WI38 (cell line): ENCODE data around the gene KRT40.

ENCODE experiments used
- H3K4me3 ChIP-seq: 2 replicates; pipeline ENCODE4 v1.5.1; 2011; ENCODE audit warnings: low read depth, mild to moderate bottlenecking, control low read depth, low read length
- TF ChIP-seq, protein P1 (sequence below): IDR thresholded peaks from 2 replicates; pipeline ENCODE4 v1.5.1; 2012; ENCODE audit warnings: low read depth, mild to moderate bottlenecking, control low read depth, low read length

KRT40 gene

DNA sequence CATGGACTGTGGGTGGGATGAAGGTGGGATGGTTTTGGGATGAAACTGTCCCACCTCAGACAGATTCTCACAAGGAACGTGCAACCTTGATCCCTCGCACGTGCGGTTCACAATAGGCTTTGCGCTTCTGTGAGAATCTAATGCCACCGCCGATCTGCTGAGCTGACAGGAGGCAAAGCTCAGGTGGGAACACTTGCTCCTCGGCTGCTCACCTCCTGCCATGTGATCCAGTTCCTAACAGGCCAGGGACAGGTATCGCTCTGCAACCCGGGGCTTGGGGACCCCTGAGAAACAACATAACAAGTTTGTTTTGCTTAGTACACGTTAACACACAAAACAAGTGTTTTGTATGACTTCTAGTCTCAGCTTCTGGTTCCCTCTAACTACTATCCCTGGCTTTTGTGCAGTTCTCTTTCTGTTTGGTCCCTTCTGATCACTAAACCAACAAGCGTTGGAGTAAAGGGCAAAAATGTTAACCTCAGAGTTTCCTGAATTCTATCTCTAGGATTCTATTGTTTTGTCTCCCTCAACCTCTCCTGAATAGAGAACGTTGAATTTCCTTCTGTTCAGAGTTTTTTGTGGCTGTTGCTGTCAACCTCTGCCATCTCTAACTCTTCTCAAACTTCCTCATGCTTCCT, 32.6 kb upstream of the KRT40 start:
- TF ChIP-seq, protein P1, sequence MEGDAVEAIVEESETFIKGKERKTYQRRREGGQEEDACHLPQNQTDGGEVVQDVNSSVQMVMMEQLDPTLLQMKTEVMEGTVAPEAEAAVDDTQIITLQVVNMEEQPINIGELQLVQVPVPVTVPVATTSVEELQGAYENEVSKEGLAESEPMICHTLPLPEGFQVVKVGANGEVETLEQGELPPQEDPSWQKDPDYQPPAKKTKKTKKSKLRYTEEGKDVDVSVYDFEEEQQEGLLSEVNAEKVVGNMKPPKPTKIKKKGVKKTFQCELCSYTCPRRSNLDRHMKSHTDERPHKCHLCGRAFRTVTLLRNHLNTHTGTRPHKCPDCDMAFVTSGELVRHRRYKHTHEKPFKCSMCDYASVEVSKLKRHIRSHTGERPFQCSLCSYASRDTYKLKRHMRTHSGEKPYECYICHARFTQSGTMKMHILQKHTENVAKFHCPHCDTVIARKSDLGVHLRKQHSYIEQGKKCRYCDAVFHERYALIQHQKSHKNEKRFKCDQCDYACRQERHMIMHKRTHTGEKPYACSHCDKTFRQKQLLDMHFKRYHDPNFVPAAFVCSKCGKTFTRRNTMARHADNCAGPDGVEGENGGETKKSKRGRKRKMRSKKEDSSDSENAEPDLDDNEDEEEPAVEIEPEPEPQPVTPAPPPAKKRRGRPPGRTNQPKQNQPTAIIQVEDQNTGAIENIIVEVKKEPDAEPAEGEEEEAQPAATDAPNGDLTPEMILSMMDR: no peak

DNA sequence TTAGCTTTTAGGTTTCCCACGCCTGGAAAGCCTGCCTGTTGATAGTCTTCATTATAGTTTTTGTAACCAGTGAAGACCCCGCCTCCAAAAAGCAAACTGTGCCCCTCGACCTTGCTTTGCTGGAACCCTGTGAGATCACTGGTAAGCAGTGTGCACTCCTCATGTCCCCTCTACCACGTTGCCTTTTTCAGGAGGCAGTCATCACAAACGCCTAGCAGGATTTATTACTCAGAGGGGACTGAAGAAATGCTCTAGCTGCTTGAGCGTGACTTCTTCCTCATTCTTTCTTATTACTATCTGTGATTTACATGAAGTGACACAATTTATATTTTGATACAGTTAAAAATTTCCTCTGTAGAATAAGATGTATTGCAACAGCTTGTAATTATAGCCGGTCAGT, 31.3 kb upstream of the KRT40 start:
- TF ChIP-seq, protein P1: no peak
- no peak overlapping the region for H3K4me3 ChIP-seq

More for the DNA sequence above, 32.6 kb upstream of the KRT40 start:
- no peak overlapping the region for H3K4me3 ChIP-seq

- TF ChIP-seq, protein P1: no peak
- H3K4me3 ChIP-seq: no peak overlapping the region
These were observed 29.5 kb upstream of the KRT40 start for GRCh38 chr17:41013606-41014005.

DNA sequence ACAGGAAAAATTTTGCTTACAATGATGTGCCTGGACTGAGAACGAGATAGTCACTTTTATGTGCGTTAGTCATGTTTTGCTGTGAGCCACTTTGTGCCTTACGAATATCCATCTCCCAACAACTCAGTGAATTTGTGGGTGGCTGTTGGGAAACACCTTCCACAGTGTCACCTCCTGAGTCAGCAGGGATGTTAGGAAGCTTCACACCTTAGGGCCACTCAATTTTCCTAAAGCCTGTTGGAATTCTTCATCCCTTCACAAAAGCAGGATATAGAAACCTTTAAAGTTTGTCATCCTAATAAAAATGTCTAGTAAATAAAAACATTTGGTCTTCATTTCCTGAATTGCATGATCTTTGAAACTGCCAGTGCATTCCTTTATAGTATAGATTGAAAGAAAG, 29.1 kb upstream of the KRT40 start:
- TF ChIP-seq, protein P1: no peak
- H3K4me3 ChIP-seq: no peak overlapping the region

DNA sequence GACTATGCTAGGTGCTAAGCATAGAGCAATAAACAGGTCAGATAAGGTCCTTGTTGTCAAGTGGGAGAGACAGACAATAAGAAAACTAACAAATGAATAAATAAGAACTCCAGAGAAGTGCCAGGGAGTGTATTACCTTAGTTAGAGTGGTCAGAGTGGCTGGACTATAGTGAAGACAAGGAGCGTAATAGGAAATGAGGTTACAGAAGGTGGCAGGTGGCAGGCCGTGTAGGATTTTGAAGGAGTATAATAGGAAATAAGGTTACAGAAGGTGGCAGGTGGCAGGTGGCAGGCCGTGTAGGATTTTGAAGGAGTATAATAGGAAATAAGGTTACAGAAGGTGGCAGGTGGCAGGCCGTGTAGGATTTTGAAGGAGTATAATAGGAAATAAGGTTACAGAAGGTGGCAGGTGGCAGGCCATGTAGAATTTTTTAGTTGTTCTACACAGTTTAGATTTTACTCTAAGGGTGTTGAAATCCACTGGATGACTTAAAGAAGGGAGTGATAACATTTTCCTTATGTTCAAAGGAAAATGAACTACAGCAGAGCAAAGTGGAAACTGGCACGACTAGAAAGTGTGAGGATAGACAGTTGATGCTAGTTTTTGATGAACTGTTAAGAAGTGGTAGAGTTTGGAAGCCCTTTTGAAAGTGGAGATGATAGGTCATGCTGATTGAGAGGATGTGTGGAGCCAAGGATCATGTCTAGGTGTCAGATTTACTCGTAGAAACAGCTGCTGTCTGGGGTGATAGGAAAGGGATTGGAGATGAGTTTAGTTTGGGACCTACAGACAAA, 28.4 kb upstream of the KRT40 start:
- no peak overlapping the region for H3K4me3 ChIP-seq
- TF ChIP-seq, protein P1: no peak

DNA sequence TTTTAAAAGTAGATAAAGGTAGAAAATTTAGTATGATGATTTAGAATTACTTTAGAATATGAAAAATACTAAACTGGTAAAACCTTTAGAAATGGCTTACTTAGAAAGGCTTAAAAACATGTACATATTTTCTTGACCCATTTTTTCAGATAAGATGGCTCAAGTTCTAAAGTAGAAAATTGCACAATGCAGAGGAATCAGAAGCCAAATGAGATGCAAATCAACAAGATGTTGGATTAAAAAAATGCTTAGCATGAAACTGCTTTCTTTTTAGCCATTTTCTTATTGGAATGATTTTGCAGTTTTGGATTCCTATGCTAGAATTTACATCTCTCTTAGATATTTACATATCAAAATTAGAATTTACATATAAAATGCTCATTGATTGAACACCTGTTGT, 26.3 kb upstream of the KRT40 start:
- TF ChIP-seq, protein P1: no peak
- H3K4me3 ChIP-seq: no peak overlapping the region

- TF ChIP-seq, protein P1: no peak
These were observed 25.8 kb upstream of the KRT40 start for GRCh38 chr17:41009936-41010335.

More at GRCh38 chr17:41009936-41010335, 25.8 kb upstream of the KRT40 start:
- no peak overlapping the region for H3K4me3 ChIP-seq
